Measurements from ENCODE around the gene CCS. TPM values are rescaled to one million over a fixed set of nuclear protein-coding genes. Genes with fewer than 3 reads are reported as not detected.
A peak's percentile ranks its signal among the peaks of the same experiment; 100 is the strongest.

Gene CCS
- total and polyA plus RNA-seq, 2 donors (not counting 1 experiment from before 2014, with no cell fraction given) = 87.8 to 174 TPM

GRCh38 chr11:66545701-66546367 lies 47.2 kb upstream of the CCS start, which contains the start of gene ZDHHC24:
Gene ZDHHC24, minus strand, starts transcription at chr11:66546048. Its CDS starts 45 bp downstream, at chr11:66546003.
- WGBS (ENCODE audit: insufficient coverage) = under 1% methylated on average over 63 of the region's 71 CpGs
- no peaks in the 10 kb centered on the region for H3K9me3 ChIP-seq (ENCODE audit: control extremely low read depth in 1 of 3, control insufficient read depth in 2 of 3, insufficient read depth in 1 of 3, low read length in 2 of 3)
- peak within 1 kb of the TSS; percentile 62 to 91 for H3K27ac ChIP-seq (ENCODE audit: low read length in 2 of 2)
- peak within 1 kb of the TSS; percentile 89 for H3K27ac Mint-ChIP-seq
- H3K27me3 Mint-ChIP-seq = no peaks in the 10 kb centered on the region
- no peaks in the 10 kb centered on the region for H3K9me3 Mint-ChIP-seq (ENCODE audit: insufficient read depth)
- POLR2A ChIA-PET = interaction anchor here (0.5 to 1.5 kb wide), 8 partner anchors 12 to 543 kb away, joined by 3 to 17 read pairs (median 3); partner anchors contain the start of genes DPP3 and RBM4B
- H3K27me3 ChIP-seq (replicated peaks in 1 of 4; ENCODE audit: control extremely low read depth in 1 of 4, control insufficient read depth in 3 of 4, insufficient read depth in 4 of 4, low read length in 3 of 4) = no peaks in the 10 kb centered on the region
- peak within 1 kb of the TSS; percentile 96 for H3K9ac ChIP-seq (ENCODE audit: low read length)
- peak within 1 kb of the TSS; percentile 95 for H3K4me3 Mint-ChIP-seq
- peak; percentile 91 for DNase-seq
- no peak for TF ChIP-seq CTCF (IDR thresholded peaks at IDR 0.05)
- TF ChIP-seq EZH2 (IDR thresholded peaks at IDR 0.05; ENCODE audit: borderline replicate concordance, insufficient read depth, low read depth, low read length, poor library complexity, severe bottlenecking) = no peak
- H3K4me1 ChIP-seq (ENCODE audit: control insufficient read depth in 2 of 2, insufficient read depth in 2 of 2, low read length in 2 of 2) = peaks cover 26 to 34% of the 10 kb centered on the region in 2 donors
- H4K20me1 ChIP-seq (ENCODE audit: control insufficient read depth, insufficient read depth, low read length, poor library complexity, severe bottlenecking) = no peaks in the 10 kb centered on the region
- H3K4me1 Mint-ChIP-seq = peaks cover 42% of the 10 kb centered on the region
- intact Hi-C loops (cut with micrococcal nuclease) = loop anchor here (1.0 to 2.0 kb wide), 6 partner anchors 36 to 297 kb away; partner anchors contain the start of genes BBS1, CCDC87, CCS and DPP3
- peak within 1 kb of the TSS; percentile 83 for H2AFZ ChIP-seq (ENCODE audit: insufficient read depth, low read depth, low read length, poor library complexity, severe bottlenecking)
- peaks cover 10% of the 10 kb centered on the region for H3K79me2 ChIP-seq (ENCODE audit: control insufficient read depth, insufficient read depth, low read length)
- H3K36me3 ChIP-seq (replicated peaks in 1 of 2; ENCODE audit: control extremely low read depth in 1 of 2, control insufficient read depth in 1 of 2, extremely low read depth in 1 of 2, insufficient read depth in 2 of 2, low read length in 1 of 2) = peaks cover 0 to 17% of the 10 kb centered on the region in 2 experiments
- CTCF ChIA-PET = interaction anchor here (0.6 to 6.4 kb wide), 12 partner anchors 12 to 234 kb away, joined by 3 to 58 read pairs (median 4); partner anchors contain the start of genes RBM4 and RBM4B
- H3K4me2 ChIP-seq (replicated peaks; ENCODE audit: low read depth, low read length, poor library complexity, severe bottlenecking) = peak within 1 kb of the TSS; percentile 100
- peak within 1 kb of the TSS; percentile 74 to 89 (median 83) for H3K4me3 ChIP-seq (ENCODE audit: control extremely low read depth in 1 of 5, extremely low read depth in 1 of 5, insufficient read depth in 1 of 5, low read depth in 2 of 5, low read length in 4 of 5)
- peak; percentile 82 for ATAC-seq (ENCODE audit: low read depth)

Measured in B cell (primary cell).